Left renal cortex interstitium (tissue), 4 donors: Measurements from ENCODE around the gene THSD4. TPM values are rescaled to one million over a fixed set of nuclear protein-coding genes. Genes with fewer than 3 reads are reported as not detected.
"Not testable (repeated sequence)": the region's sequence is repeated elsewhere in the genome, so short reads cannot be mapped to it uniquely, and the experiment has no call there.

Source experiments
- DNase-seq, 4 donors: peaks; one replicate each; pipeline ENCODE4 v3.0.0-alpha.2; 2013; ENCODE audit warnings: low read depth in 4 of 4, low spot score in 2 of 4, missing footprints in 1 of 4
- polyA plus RNA-seq, 4 donors: library from polyadenylated mRNA; unstranded; fragments of 120-200 nt; gene quantifications; one replicate each; pipeline ENCODE4 v1.2.1, GENCODE V29; 2013; ENCODE audit not compliant: insufficient read length in 4 of 4

THSD4 gene
- polyA plus RNA-seq, 4 donors, result 30.0 to 48.5 (median 35.9) TPM

GRCh38 chr15:71359246-71359645 is 244.0 kb downstream of the THSD4 start:
- no peak for DNase-seq

- DNase-seq, result no peak
Measured at GRCh38 chr15:71362556-71362955, 247.3 kb downstream of the THSD4 start.

GRCh38 chr15:71362987-71363968 is 248.0 kb downstream of the THSD4 start:
- no peak for DNase-seq

- DNase-seq, result no peak
Measured at GRCh38 chr15:71364117-71364584, 248.9 kb downstream of the THSD4 start.

GRCh38 chr15:71366522-71366921 is 251.3 kb downstream of the THSD4 start:
- no peak for DNase-seq

- DNase-seq, result no peak
Measured at GRCh38 chr15:71366926-71367325, 251.7 kb downstream of the THSD4 start.

GRCh38 chr15:71367737-71368136 is 252.5 kb downstream of the THSD4 start:
- not testable (repeated sequence) for DNase-seq

GRCh38 chr15:71372769-71373168 is 257.5 kb downstream of the THSD4 start:
- DNase-seq, result not testable (repeated sequence)

GRCh38 chr15:71373917-71374316 is 258.6 kb downstream of the THSD4 start:
- no peak for DNase-seq

- no peak for DNase-seq
Measured at GRCh38 chr15:71374607-71375352, 259.5 kb downstream of the THSD4 start.

GRCh38 chr15:71375934-71376333 is 260.7 kb downstream of the THSD4 start:
- no peak for DNase-seq

GRCh38 chr15:71379893-71380292 is 264.6 kb downstream of the THSD4 start:
- DNase-seq, result no peak

GRCh38 chr15:71380345-71380744 is 265.1 kb downstream of the THSD4 start:
- DNase-seq, result no peak

- no peak for DNase-seq
Measured at GRCh38 chr15:71384501-71384900, 269.2 kb downstream of the THSD4 start.

- no peak for DNase-seq
Measured at GRCh38 chr15:71385026-71385425, 269.8 kb downstream of the THSD4 start.

- DNase-seq, result no peak
Measured at GRCh38 chr15:71385457-71385856, 270.2 kb downstream of the THSD4 start.

- DNase-seq, result no peak
Measured at GRCh38 chr15:71386005-71386404, 270.7 kb downstream of the THSD4 start.

- no peak for DNase-seq
Measured at GRCh38 chr15:71386448-71387236, 271.4 kb downstream of the THSD4 start.

- no peak for DNase-seq
Measured at GRCh38 chr15:71387810-71388209, 272.5 kb downstream of the THSD4 start.

- no peak for DNase-seq
Measured at GRCh38 chr15:71390096-71390495, 274.8 kb downstream of the THSD4 start.
